Liver (tissue), 9 donors: ENCODE results near the gene NKAIN1. TPM values are rescaled to one million over a fixed set of nuclear protein-coding genes. Genes with fewer than 3 reads are reported as not detected.
"Not testable (repeated sequence)": the region's sequence is repeated elsewhere in the genome, so short reads cannot be mapped to it uniquely, and the experiment has no call there.

Experiments
- DNase-seq: peaks from one replicate; pipeline ENCODE4 v3.0.0-alpha.2; 2017; ENCODE audit warnings: low spot score
- H3K27ac ChIP-seq, 2 donors: one replicate each; pipeline ENCODE4 v1.7.0; 2013; ENCODE audit warnings: inconsistent platforms in 2 of 2, low read length in 2 of 2, control low read depth in 1 of 2, low read depth in 1 of 2, mild to moderate bottlenecking in 1 of 2
- H3K27me3 ChIP-seq, 4 donors: one replicate each; pipeline versions ENCODE4 v1.6.1 to v1.7.0; 2013; ENCODE audit warnings: low read length in 3 of 4, inconsistent platforms in 1 of 4, mild to moderate bottlenecking in 1 of 4, moderate library complexity in 1 of 4; ENCODE audit not compliant: control insufficient read depth in 4 of 4, insufficient read depth in 4 of 4
- H3K36me3 ChIP-seq, 4 donors: one replicate each; pipeline versions ENCODE4 v1.6.1 to v1.7.0; 2013; ENCODE audit warnings: low read length in 3 of 4, mild to moderate bottlenecking in 3 of 4, low read depth in 1 of 4, moderate library complexity in 1 of 4; ENCODE audit not compliant: control insufficient read depth in 4 of 4, insufficient read depth in 3 of 4
- H3K4me1 ChIP-seq, 4 donors: one replicate each; pipeline versions ENCODE4 v1.6.1 to v1.7.0; 2013; ENCODE audit warnings: low read length in 3 of 4, mild to moderate bottlenecking in 3 of 4, moderate library complexity in 1 of 4; ENCODE audit not compliant: control insufficient read depth in 4 of 4, insufficient read depth in 4 of 4
- H3K4me3 ChIP-seq, 3 donors: one replicate each; pipeline versions ENCODE4 v1.6.1 to v1.7.0; 2013; ENCODE audit warnings: low read length in 3 of 3, control low read depth in 1 of 3, low read depth in 1 of 3, mild to moderate bottlenecking in 1 of 3
- H3K9ac ChIP-seq, 2 donors: one replicate each; pipeline ENCODE4 v1.7.0; 2013; ENCODE audit warnings: low read length in 2 of 2, mild to moderate bottlenecking in 2 of 2, moderate library complexity in 2 of 2, control low read depth in 1 of 2, low read depth in 1 of 2
- H3K9me3 ChIP-seq, 4 donors: one replicate each; pipeline versions ENCODE4 v1.6.1 to v1.7.0; 2013; ENCODE audit warnings: low read length in 3 of 4; ENCODE audit not compliant: control insufficient read depth in 4 of 4
- EGR1 ChIP-seq, 2 donors: IDR thresholded peaks; 2 replicates each; pipeline ENCODE4 v1.6.1; 2016 to 2018; ENCODE audit warnings: antibody characterized with exemption in 2 of 2, low read depth in 2 of 2
- FOXA1 ChIP-seq: IDR thresholded peaks from 2 replicates; pipeline ENCODE4 v1.6.1; 2016; ENCODE audit warnings: antibody characterized with exemption
- FOXA2 ChIP-seq: IDR thresholded peaks from 2 replicates; pipeline ENCODE4 v1.6.1; 2016; ENCODE audit warnings: antibody characterized with exemption
- GABPA ChIP-seq, 2 donors: IDR thresholded peaks in 1 of 2; conservative IDR thresholded peaks in 1 of 2; 2 replicates each; pipeline ENCODE4 v1.6.1; 2016; ENCODE audit warnings: antibody characterized with exemption in 2 of 2, mild to moderate bottlenecking in 1 of 2, moderate library complexity in 1 of 2
- HNF4A ChIP-seq, 2 donors: conservative IDR thresholded peaks; 2 replicates each; pipeline ENCODE4 v1.6.1; 2016; ENCODE audit warnings: antibody characterized with exemption in 2 of 2, mild to moderate bottlenecking in 2 of 2
- HNF4G ChIP-seq: IDR thresholded peaks from 2 replicates; pipeline ENCODE4 v1.6.1; 2016; ENCODE audit warnings: antibody characterized with exemption
- JUND ChIP-seq, 2 donors: IDR thresholded peaks; 2 replicates each; pipeline ENCODE4 v1.6.1; 2016; ENCODE audit warnings: antibody characterized with exemption in 2 of 2
- NR2F2 ChIP-seq: IDR thresholded peaks from 2 replicates; pipeline ENCODE4 v1.6.1; 2016; ENCODE audit warnings: antibody characterized with exemption
- RAD21 ChIP-seq, 2 donors: IDR thresholded peaks; 2 replicates each; pipeline ENCODE4 v1.6.1; 2016; ENCODE audit warnings: antibody characterized with exemption in 2 of 2, mild to moderate bottlenecking in 2 of 2
- REST ChIP-seq: IDR thresholded peaks from 2 replicates; pipeline ENCODE4 v1.6.1; 2016; ENCODE audit warnings: antibody characterized with exemption, mild to moderate bottlenecking
- RXRA ChIP-seq, 2 donors: IDR thresholded peaks; 2 replicates each; pipeline ENCODE4 v1.6.1; 2017 to 2018; ENCODE audit warnings: antibody characterized with exemption in 2 of 2, mild to moderate bottlenecking in 1 of 2
- SP1 ChIP-seq: IDR thresholded peaks from 2 replicates; pipeline ENCODE4 v1.6.1; 2018; ENCODE audit warnings: antibody characterized with exemption, mild to moderate bottlenecking
- TAF1 ChIP-seq: conservative IDR thresholded peaks from 2 replicates; pipeline ENCODE4 v1.6.1; 2016; ENCODE audit warnings: antibody characterized with exemption, mild to moderate bottlenecking
- YY1 ChIP-seq: IDR thresholded peaks from 2 replicates; pipeline ENCODE4 v1.6.1; 2016; ENCODE audit warnings: antibody characterized with exemption, mild to moderate bottlenecking
- WGBS: extraction: QIAGEN DNeasy Blood & Tissue Kit; methylation state at CpG from one replicate; pipeline ENCODE4 v1.1.7; 2013; 5-methylcytosine and 5-hydroxymethylcytosine counted together
- polyA plus RNA-seq, 2 donors: library from polyadenylated mRNA; stranded (reverse) in 1 of 2; unstranded in 1 of 2; fragments of 200-250 nt in 1 of 2; fragments of >200 nt in 1 of 2; fragmentation: Nextera tagmentation in 1 of 2; extraction: Ambion mirVana in 1 of 2; gene quantifications; one replicate each; pipeline versions ENCODE4 v1.2.1 to v1.2.3, GENCODE V29; 2013 to 2015
- total RNA-seq, 2 donors: library from RNA; depleted of rRNA; stranded (reverse); fragments of >200 nt; gene quantifications; one replicate each; pipeline ENCODE4 v1.2.3, GENCODE V29; 2014
- TF ChIP-seq, protein P1 (sequence below): IDR thresholded peaks from 2 replicates; pipeline ENCODE4 v1.6.1; 2016; ENCODE audit warnings: antibody characterized with exemption
- TF ChIP-seq, protein P2 (sequence below): IDR thresholded peaks from 2 replicates; pipeline ENCODE4 v1.6.1; 2016; ENCODE audit warnings: antibody characterized with exemption
- TF ChIP-seq, protein P3 (sequence below): IDR thresholded peaks from 2 replicates; pipeline ENCODE4 v1.6.1; 2016; ENCODE audit warnings: antibody characterized with exemption
- TF ChIP-seq, protein P4 (sequence below): fragments of 150-350 bp; IDR thresholded peaks from 2 replicates; pipeline ENCODE4 v1.5.1; 2017; ENCODE audit warnings: improper control_type of control experiment, low read depth, low read length; ENCODE audit not compliant: missing input control
- donor health status: healthy.
- donor health status: healthy.
- donor health status: healthy.
- donor health status: healthy.
- donor health status: healthy.

NKAIN1 gene
- total and polyA plus RNA-seq, 4 donors, result not detected

- not testable (repeated sequence) for H3K4me1 ChIP-seq, H3K27me3 ChIP-seq, H3K4me3 ChIP-seq, DNase-seq, H3K27ac ChIP-seq, H3K9ac ChIP-seq, H3K9me3 ChIP-seq
- H3K36me3 ChIP-seq, result peaks cover 6 to 50% (median 39%) of the 10 kb centered on the region in 4 donors
- 96% methylated on average over 9 of the region's 9 CpGs for WGBS
These were observed 42.7 kb upstream of the NKAIN1 start for GRCh38 chr1:31282426-31282825.

- Histone ChIP-seq H3K9me3 (no peaks in the 10 kb centered on the region), H3K27me3 (no peaks in the 10 kb centered on the region), H3K36me3 (peaks cover 7 to 48% (median 36%) of the 10 kb centered on the region in 4 donors), H3K9ac (no peak overlapping the region), H3K4me1 (no peaks in the 10 kb centered on the region), H3K27ac (no peak overlapping the region), H3K4me3 (no peak overlapping the region)
- DNase-seq, result no peak
- TF ChIP-seq, protein P1, sequence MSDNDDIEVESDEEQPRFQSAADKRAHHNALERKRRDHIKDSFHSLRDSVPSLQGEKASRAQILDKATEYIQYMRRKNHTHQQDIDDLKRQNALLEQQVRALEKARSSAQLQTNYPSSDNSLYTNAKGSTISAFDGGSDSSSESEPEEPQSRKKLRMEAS, result no peak
- TF ChIP-seq REST (no peak), JUND (IDR thresholded peaks at IDR 0.05) (no peak), RAD21 (IDR thresholded peaks at IDR 0.05) (no peak), GABPA (IDR thresholded peaks at IDR 0.05 in 1 of 2, conservative IDR thresholded peaks at IDR 0.05 in 1 of 2) (no peak), HNF4G (no peak), FOXA2 (no peak), SP1 (no peak), YY1 (no peak), RXRA (IDR thresholded peaks at IDR 0.05) (no peak), FOXA1 (no peak), NR2F2 (no peak), EGR1 (IDR thresholded peaks at IDR 0.05; ENCODE audit: low read depth in 2 of 2) (no peak), TAF1 (no peak), HNF4A (conservative IDR thresholded peaks at IDR 0.05) (no peak)
- TF ChIP-seq, protein P2, sequence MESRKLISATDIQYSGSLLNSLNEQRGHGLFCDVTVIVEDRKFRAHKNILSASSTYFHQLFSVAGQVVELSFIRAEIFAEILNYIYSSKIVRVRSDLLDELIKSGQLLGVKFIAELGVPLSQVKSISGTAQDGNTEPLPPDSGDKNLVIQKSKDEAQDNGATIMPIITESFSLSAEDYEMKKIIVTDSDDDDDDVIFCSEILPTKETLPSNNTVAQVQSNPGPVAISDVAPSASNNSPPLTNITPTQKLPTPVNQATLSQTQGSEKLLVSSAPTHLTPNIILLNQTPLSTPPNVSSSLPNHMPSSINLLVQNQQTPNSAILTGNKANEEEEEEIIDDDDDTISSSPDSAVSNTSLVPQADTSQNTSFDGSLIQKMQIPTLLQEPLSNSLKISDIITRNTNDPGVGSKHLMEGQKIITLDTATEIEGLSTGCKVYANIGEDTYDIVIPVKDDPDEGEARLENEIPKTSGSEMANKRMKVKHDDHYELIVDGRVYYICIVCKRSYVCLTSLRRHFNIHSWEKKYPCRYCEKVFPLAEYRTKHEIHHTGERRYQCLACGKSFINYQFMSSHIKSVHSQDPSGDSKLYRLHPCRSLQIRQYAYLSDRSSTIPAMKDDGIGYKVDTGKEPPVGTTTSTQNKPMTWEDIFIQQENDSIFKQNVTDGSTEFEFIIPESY, result no peak
- TF ChIP-seq, protein P3, sequence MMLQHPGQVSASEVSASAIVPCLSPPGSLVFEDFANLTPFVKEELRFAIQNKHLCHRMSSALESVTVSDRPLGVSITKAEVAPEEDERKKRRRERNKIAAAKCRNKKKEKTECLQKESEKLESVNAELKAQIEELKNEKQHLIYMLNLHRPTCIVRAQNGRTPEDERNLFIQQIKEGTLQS, result no peak
- TF ChIP-seq, protein P4, sequence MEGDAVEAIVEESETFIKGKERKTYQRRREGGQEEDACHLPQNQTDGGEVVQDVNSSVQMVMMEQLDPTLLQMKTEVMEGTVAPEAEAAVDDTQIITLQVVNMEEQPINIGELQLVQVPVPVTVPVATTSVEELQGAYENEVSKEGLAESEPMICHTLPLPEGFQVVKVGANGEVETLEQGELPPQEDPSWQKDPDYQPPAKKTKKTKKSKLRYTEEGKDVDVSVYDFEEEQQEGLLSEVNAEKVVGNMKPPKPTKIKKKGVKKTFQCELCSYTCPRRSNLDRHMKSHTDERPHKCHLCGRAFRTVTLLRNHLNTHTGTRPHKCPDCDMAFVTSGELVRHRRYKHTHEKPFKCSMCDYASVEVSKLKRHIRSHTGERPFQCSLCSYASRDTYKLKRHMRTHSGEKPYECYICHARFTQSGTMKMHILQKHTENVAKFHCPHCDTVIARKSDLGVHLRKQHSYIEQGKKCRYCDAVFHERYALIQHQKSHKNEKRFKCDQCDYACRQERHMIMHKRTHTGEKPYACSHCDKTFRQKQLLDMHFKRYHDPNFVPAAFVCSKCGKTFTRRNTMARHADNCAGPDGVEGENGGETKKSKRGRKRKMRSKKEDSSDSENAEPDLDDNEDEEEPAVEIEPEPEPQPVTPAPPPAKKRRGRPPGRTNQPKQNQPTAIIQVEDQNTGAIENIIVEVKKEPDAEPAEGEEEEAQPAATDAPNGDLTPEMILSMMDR, result no peak
- WGBS, result 93% methylated on average over 2 of the region's 2 CpGs
These were observed 33.9 kb upstream of the NKAIN1 start for GRCh38 chr1:31273619-31274018.
